B cell (primary cell): ENCODE data around the gene SLC6A20. TPM values are rescaled to one million over a fixed set of nuclear protein-coding genes. Genes with fewer than 3 reads are reported as not detected.

ENCODE experiments used
- ATAC-seq: fragments of 200-7000 bp; cut with Tn5 transposase; one replicate; pipeline ENCODE4 v1.10.0; 2021; ENCODE audit warnings: low read depth, mild to moderate bottlenecking, moderate number of reproducible peaks, moderate library complexity
- CTCF ChIA-PET: fragments of 350-600 bp; sonication (Branson Sonifier 250); formaldehyde crosslinking; loops from one replicate; lab custom pipeline; 2021; ENCODE audit warnings: antibody characterized with exemption, inconsistent platforms; lab: Charles Lee
- POLR2A ChIA-PET: fragments of 350-600 bp; sonication (Branson Sonifier 250); formaldehyde crosslinking; loops from one replicate; lab custom pipeline; 2021; ENCODE audit warnings: antibody characterized with exemption; lab: Charles Lee
- DNase-seq: peaks from one replicate; pipeline ENCODE4 v3.0.0; 2013
- H2AFZ ChIP-seq: 2 replicates; pipeline ENCODE4 v1.6.1; 2012; ENCODE audit warnings: mild to moderate bottlenecking, low read depth, low read length; ENCODE audit not compliant: insufficient read depth, poor library complexity, severe bottlenecking
- H3K27ac ChIP-seq, 2 donors: 1 replicate in 1 of 2; 2 replicates in 1 of 2; pipeline ENCODE4 v1.5.1; 2012 to 2013; ENCODE audit warnings: low read length in 2 of 2, mild to moderate bottlenecking in 2 of 2, moderate library complexity in 1 of 2
- H3K27me3 ChIP-seq, 4 experiments: fragments of 200-600 bp in 1 of 4; sonication (generic) in 1 of 4; replicated peaks in 1 of 4; 1 replicate in 2 of 4; 2 replicates in 2 of 4; pipeline versions ENCODE4 v1.6.1 to v1.7.0; 2013 to 2016; ENCODE audit warnings: low read length in 3 of 4, mild to moderate bottlenecking in 2 of 4, mixed read lengths in 1 of 4, moderate library complexity in 1 of 4; ENCODE audit not compliant: insufficient read depth in 4 of 4, control insufficient read depth in 3 of 4; ENCODE audit errors: control extremely low read depth in 1 of 4
- H3K36me3 ChIP-seq, 2 experiments: replicated peaks in 1 of 2; 1 replicate in 1 of 2; 2 replicates in 1 of 2; pipeline versions ENCODE4 v1.6.1 to v1.7.1; 2013; ENCODE audit warnings: low read length in 1 of 2; ENCODE audit not compliant: insufficient read depth in 2 of 2, control insufficient read depth in 1 of 2; ENCODE audit errors: control extremely low read depth in 1 of 2, extremely low read depth in 1 of 2
- H3K4me1 ChIP-seq, 2 donors: fragments of 200-600 bp in 1 of 2; sonication (generic) in 1 of 2; 1 replicate in 1 of 2; 2 replicates in 1 of 2; pipeline versions ENCODE4 v1.5.1 to v1.6.1; 2013 to 2017; ENCODE audit warnings: low read length in 2 of 2; ENCODE audit not compliant: control insufficient read depth in 2 of 2, insufficient read depth in 2 of 2
- H3K4me2 ChIP-seq: replicated peaks from 2 replicates; pipeline ENCODE3; 2012; ENCODE audit warnings: mild to moderate bottlenecking, low read depth, low read length; ENCODE audit not compliant: poor library complexity, severe bottlenecking
- H3K4me3 ChIP-seq, 5 experiments: fragments of 200-600 bp in 1 of 5; sonication (generic) in 1 of 5; 1 replicate in 3 of 5; 2 replicates in 2 of 5; pipeline versions ENCODE4 v1.5.1 to v1.7.0; 2011 to 2016; ENCODE audit warnings: low read length in 4 of 5, mild to moderate bottlenecking in 4 of 5, low read depth in 2 of 5, control low read depth in 1 of 5, moderate library complexity in 1 of 5; ENCODE audit not compliant: insufficient read depth in 1 of 5; ENCODE audit errors: control extremely low read depth in 1 of 5, extremely low read depth in 1 of 5
- H3K79me2 ChIP-seq: fragments of 200-600 bp; sonication (generic); one replicate; pipeline ENCODE4 v1.6.0; 2016; ENCODE audit warnings: low read length; ENCODE audit not compliant: control insufficient read depth, insufficient read depth
- H3K9ac ChIP-seq: fragments of 200-600 bp; sonication (generic); 2 replicates; pipeline ENCODE4 v1.6.1; 2017; ENCODE audit warnings: mild to moderate bottlenecking, low read length, moderate library complexity
- H3K9me3 ChIP-seq, 3 donors: one replicate each; pipeline versions ENCODE4 v1.6.1 to v1.7.1; 2013; ENCODE audit warnings: low read length in 2 of 3; ENCODE audit not compliant: control insufficient read depth in 2 of 3, insufficient read depth in 1 of 3; ENCODE audit errors: control extremely low read depth in 1 of 3
- H4K20me1 ChIP-seq: 2 replicates; pipeline ENCODE4 v1.6.0; 2012; ENCODE audit warnings: mild to moderate bottlenecking, low read length; ENCODE audit not compliant: insufficient read depth, control insufficient read depth, poor library complexity, severe bottlenecking
- H3K27ac Mint-ChIP-seq: one replicate; pipeline ENCODE4 v1.8.0; 2021; ENCODE audit warnings: mixed read lengths
- H3K27me3 Mint-ChIP-seq: one replicate; pipeline ENCODE4 v1.8.0; 2021; ENCODE audit warnings: mixed read lengths
- H3K4me1 Mint-ChIP-seq: one replicate; pipeline ENCODE4 v1.8.0; 2021; ENCODE audit warnings: mixed read lengths
- H3K4me3 Mint-ChIP-seq: one replicate; pipeline ENCODE4 v1.8.0; 2021; ENCODE audit warnings: mixed read lengths
- H3K9me3 Mint-ChIP-seq: one replicate; pipeline ENCODE4 v1.8.0; 2022; ENCODE audit warnings: mixed read lengths; ENCODE audit not compliant: insufficient read depth
- EZH2 ChIP-seq: IDR thresholded peaks from 2 replicates; pipeline ENCODE4 v1.6.1; 2012; ENCODE audit warnings: borderline replicate concordance, low read depth, mild to moderate bottlenecking, moderate library complexity, low read length; ENCODE audit not compliant: insufficient read depth, poor library complexity, severe bottlenecking
- WGBS: methylation state at CpG from one replicate; pipeline ENCODE4 v1.1.5; 2013; ENCODE audit warnings: missing lambda C conversion rate; ENCODE audit not compliant: insufficient coverage; 5-methylcytosine and 5-hydroxymethylcytosine counted together
- intact Hi-C: fragments of 100-400 bp; cut with micrococcal nuclease; formaldehyde crosslinking; loops from one replicate; pipeline ENCODE4 v1.10.0; 2022
- polyA plus RNA-seq: library from polyadenylated mRNA; depleted of rRNA; stranded (reverse); fragments of >200 nt; gene quantifications from 2 replicates; pipeline ENCODE4 v1.2.3, GENCODE V29; 2012
- total RNA-seq, 2 donors: library from RNA; stranded (reverse); fragments of 120-200 nt in 1 of 2; gene quantifications; 1 replicate in 1 of 2; 2 replicates in 1 of 2; pipeline versions ENCODE4 v1.2.3 to v1.2.4, GENCODE V29; 2013 to 2022
- TF ChIP-seq, protein P1 (sequence below): fragments of 200-600 bp; IDR thresholded peaks from one replicate; pipeline ENCODE4 v1.8.0; 2022; ENCODE audit warnings: antibody characterized with exemption, mild to moderate bottlenecking

SLC6A20 gene
- total and polyA plus RNA-seq, 2 donors (not counting 1 experiment from before 2014, with no cell fraction given) = 0.32 TPM; not detected in 1

DNA sequence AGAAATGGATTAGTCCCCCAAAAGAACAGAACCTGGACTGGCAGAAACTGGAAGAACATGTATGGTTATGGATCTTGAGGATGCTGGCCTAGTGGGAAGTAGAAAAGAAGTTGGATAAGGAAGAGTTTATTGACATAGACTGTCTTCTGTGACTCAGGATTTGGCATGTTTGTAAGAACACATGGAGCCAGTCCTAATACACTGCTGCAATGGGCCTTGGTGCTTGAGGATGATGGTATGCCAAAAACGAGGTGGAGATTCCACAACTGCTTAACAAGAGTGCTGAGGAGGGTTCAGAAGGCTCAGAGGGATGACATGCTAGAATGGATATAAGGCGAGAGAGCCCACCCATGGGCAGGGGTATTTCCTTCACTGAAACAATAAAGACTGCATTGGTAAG, 23.2 kb upstream of the SLC6A20 start:
- no peaks in the 10 kb centered on the region for H3K27me3 ChIP-seq

DNA sequence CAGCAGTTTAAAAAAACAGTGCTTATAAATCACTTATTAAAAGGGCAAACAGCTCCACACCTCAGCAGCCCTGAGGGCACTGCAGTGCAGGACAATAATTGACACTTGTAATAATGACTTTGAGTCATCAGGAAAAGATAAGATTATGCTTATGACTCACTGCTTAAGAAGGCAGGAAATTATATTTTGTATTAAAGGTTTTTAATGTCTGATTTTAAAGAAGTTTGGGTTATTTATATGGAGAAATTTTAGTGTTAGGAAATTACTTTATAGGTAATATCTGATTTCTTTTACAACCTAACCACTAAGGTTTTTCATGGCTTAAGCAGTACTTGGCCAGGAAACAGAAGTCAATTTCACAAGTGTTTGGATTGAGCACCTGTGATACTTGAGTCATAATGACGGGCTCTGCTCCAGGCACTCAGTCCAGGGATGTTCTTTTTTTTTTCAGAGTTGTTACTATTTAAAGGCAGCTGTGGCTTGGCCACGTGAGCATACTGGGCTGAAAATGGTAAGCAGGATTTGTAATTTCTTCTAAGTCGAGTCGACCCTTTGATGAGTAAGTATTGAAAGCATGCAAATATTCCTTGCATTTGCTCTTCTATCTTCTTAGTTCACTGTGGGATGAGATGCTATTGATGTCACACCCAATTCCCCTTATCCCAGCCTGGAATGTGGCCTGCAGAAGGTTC, 21.6 kb upstream of the SLC6A20 start:
- WGBS = 40% methylated on average over 1 of the region's 4 CpGs
- peaks cover 6 to 10% of the 10 kb centered on the region in 2 donors for H3K4me1 ChIP-seq
- peaks cover 0 to 7% (median 7%) of the 10 kb centered on the region in 3 donors for H3K9me3 ChIP-seq
- no peaks in the 10 kb centered on the region for H4K20me1 ChIP-seq
- H3K9me3 Mint-ChIP-seq = no peaks in the 10 kb centered on the region
- no peak overlapping the region for H3K4me3 ChIP-seq
- CTCF ChIA-PET = no interaction called here
- POLR2A ChIA-PET = no interaction called here
- H3K36me3 ChIP-seq = peaks cover 0 to 9% of the 10 kb centered on the region in 2 experiments
- H3K27me3 Mint-ChIP-seq = no peaks in the 10 kb centered on the region
- H3K27ac ChIP-seq = no peak overlapping the region
- H3K4me3 Mint-ChIP-seq = no peak overlapping the region
- no peaks in the 10 kb centered on the region for H3K27me3 ChIP-seq
- intact Hi-C loops = no loop called here
- DNase-seq (no peak), ATAC-seq (no peak)
- no peak overlapping the region for H3K27ac Mint-ChIP-seq
- TF ChIP-seq EZH2 = no peak
- TF ChIP-seq, protein P1, sequence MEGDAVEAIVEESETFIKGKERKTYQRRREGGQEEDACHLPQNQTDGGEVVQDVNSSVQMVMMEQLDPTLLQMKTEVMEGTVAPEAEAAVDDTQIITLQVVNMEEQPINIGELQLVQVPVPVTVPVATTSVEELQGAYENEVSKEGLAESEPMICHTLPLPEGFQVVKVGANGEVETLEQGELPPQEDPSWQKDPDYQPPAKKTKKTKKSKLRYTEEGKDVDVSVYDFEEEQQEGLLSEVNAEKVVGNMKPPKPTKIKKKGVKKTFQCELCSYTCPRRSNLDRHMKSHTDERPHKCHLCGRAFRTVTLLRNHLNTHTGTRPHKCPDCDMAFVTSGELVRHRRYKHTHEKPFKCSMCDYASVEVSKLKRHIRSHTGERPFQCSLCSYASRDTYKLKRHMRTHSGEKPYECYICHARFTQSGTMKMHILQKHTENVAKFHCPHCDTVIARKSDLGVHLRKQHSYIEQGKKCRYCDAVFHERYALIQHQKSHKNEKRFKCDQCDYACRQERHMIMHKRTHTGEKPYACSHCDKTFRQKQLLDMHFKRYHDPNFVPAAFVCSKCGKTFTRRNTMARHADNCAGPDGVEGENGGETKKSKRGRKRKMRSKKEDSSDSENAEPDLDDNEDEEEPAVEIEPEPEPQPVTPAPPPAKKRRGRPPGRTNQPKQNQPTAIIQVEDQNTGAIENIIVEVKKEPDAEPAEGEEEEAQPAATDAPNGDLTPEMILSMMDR = no peak
- no peak overlapping the region for H3K4me2 ChIP-seq
- H3K4me1 Mint-ChIP-seq = peaks cover 24% of the 10 kb centered on the region
- no peaks in the 10 kb centered on the region for H3K79me2 ChIP-seq
- no peak overlapping the region for H3K9ac ChIP-seq
- H2AFZ ChIP-seq = no peak overlapping the region

More for the DNA sequence above, 23.2 kb upstream of the SLC6A20 start:
- Histone ChIP-seq H3K36me3 (peaks cover 0 to 11% of the 10 kb centered on the region in 2 experiments), H3K9me3 (peaks cover 0 to 7% (median 7%) of the 10 kb centered on the region in 3 donors), H3K79me2 (no peaks in the 10 kb centered on the region), H3K4me2 (no peak overlapping the region), H2AFZ (no peak overlapping the region), H4K20me1 (no peaks in the 10 kb centered on the region), H3K27ac (no peak overlapping the region), H3K4me3 (no peak overlapping the region), H3K4me1 (peaks cover under 1 to 8% of the 10 kb centered on the region in 2 donors), H3K9ac (no peak overlapping the region)
- ChIA-PET POLR2A (no interaction called here), CTCF (no interaction called here)
- H3K27ac Mint-ChIP-seq = no peak overlapping the region
- WGBS = 88% methylated on average over 2 of the region's 2 CpGs
- H3K27me3 Mint-ChIP-seq = no peaks in the 10 kb centered on the region
- intact Hi-C loops = no loop called here
- ATAC-seq = no peak
- peaks cover 17% of the 10 kb centered on the region for H3K4me1 Mint-ChIP-seq
- no peak overlapping the region for H3K4me3 Mint-ChIP-seq
- H3K9me3 Mint-ChIP-seq = no peaks in the 10 kb centered on the region
- no peak for TF ChIP-seq EZH2
- TF ChIP-seq, protein P1 = no peak
- DNase-seq = no peak
